NCI-H345 treated with DMSO at 0.1 percent for 48 hours (cell line): ENCODE results near the gene C5orf46.

Source experiments
- DNase-seq: peaks from one replicate; lab custom pipeline; 2025; ENCODE audit not compliant: unreplicated experiment; lab: John Stamatoyannopoulos, UW

The C5orf46 gene

DNA sequence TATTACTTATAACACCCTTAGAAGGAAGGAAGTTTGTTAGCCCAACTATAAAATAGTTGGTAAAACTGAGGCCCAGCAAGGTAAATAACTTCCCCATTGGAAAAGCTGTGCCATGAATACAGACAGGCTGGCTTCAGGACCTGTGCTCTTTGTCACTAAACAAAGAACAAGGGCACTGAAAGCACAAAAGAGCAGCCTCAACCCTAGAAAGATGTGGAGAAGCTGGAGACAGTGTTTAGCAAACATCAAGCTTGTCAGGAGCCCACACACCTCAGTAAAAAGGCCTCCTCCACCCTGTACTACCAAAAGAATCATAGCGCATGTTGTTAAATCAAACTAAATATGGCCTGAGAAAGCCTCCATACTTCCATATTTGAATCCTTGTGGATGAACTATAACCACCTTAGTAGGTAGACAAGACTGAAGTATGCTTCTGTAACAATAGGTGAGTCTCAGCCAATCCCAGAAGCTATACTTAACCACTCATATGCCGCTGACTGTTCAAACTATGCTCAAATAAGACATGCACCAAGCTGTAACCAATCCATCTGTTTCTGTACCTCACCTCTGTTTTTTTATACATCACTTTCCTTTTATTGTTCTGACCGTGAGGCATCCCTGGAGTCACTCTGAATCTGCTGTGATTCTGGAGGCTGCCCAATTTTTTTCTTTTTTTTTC lies 46.2 kb downstream of the C5orf46 start:
- no peak for DNase-seq

DNA sequence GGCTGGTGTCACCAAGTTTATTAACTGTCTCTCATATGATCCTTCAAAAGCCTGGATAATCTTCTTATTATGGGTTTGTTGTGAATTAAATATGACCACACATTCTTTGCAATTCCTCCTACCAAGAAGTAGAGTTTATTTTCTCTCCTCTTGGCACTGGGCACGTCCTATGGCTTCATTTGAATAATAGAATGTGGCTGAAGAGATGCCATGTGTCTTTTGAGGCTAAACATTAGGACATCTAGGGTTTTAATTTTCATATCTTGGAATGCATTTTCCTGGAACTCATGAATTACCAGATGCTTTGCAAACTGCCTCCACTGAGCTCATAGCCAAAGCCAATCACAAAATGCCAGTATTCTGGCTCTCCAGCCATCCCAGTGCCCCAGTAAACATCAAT lies 47.8 kb downstream of the C5orf46 start:
- no peak for DNase-seq

DNA sequence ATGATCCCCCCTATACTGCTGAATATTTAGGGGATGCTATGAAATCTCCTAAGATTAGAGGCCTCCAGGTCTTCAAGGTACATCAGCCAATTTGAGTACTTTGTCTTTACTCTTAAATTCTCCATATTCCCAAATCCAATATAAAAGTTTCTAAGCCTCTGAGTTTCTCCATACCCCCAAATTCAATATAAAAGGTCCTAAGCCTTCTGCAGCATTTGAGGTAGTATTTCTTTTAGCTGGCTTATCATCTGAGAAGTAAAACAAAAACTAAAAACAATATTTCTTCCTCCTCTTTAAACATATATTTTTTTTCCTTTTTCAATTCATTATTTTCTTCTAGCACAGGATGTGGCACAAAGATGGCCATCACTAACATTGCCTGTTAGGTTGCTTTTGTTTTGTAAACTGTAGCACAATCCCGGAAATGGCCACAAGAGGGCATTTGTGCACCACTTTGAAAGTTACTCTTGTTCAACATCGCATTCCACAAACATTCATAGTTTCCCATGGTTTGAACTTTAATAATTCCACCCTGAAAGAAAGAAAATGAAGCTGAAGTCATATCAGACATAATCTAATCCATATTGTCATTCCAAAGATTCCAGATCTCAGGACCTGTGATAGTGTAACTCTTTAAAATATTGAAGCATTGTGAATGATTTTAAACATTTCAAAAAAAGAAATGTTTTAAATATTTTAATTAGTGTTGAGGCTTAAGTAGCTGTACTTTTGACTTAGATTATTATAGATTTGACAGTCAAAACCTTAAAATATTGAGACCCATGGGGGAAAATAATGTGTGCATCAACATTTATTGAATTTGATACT lies 48.8 kb downstream of the C5orf46 start:
- peak; percentile 20 for DNase-seq

DNA sequence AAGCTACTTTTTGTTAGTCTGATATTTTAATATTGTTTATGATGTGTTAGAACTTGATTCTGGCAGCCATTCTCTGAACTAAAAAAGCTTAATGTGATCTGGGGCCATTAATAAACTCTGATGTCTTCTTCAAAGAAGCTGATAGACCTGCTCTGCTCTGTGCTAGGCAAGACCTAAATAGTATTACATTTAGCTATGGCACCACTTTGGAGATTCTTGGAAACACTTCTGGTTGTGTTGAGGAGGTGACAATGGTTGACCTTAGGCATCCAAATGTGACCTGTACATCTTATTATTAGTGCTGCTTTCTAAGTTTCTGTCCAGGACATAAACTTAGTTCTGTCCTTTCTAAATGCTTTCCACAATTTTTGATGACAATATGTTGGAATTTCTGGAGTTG lies 49.5 kb downstream of the C5orf46 start:
- DNase-seq: no peak

DNA sequence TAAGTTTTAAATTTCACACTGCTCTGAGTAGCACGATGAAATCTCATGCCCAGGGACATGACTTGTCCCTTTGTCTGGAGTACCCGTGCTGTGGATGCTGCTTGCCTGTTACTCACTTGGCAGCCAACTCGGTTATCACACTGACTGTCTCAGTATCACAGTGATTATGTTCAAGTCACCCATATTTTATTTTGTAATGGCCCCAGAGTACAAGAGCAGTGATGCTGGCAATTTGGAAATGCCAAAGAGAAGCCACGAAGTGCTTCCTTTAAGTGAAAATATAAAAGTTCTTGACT lies 50.6 kb downstream of the C5orf46 start:
- no peak for DNase-seq

DNA sequence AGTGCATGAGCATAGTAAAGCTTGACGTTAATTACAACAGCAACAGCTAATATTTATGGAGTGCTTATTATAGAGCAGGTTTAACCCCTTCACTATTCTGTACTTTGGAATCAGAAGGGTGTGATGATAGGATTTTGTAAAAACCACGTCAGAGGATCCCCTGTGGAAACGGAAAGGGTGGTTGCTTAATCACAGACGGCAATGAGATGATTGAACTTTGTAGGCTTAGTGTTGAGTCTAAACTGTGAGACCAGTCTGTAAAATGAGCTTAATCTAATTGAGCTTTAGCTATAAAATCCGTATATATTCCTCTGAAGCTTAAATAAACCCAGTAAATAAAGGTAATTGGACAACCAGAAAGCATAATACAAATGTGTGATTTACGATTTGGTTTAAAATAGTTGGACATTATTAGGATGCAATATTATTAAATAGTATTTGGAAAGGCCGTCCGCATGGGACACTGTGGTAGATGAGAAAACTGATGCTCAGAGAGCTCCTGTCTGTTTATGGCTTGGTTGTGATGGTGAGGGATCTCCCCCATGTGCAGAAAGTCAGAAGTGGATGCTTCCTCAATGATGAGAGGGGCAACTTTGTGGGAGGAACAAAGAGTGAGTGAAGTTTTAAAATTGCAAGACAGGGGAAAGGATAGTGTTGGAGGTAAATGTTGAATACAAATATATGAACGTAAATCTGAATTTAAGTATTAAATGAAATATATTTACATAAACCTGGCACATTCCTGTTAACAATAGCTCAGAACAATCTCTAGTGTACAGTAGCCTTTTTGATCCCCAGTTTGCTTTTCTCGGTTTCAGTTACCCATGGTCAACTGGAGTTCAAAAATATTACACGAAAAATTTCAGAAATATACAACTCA lies 51.2 kb downstream of the C5orf46 start:
- DNase-seq: no peak

DNA sequence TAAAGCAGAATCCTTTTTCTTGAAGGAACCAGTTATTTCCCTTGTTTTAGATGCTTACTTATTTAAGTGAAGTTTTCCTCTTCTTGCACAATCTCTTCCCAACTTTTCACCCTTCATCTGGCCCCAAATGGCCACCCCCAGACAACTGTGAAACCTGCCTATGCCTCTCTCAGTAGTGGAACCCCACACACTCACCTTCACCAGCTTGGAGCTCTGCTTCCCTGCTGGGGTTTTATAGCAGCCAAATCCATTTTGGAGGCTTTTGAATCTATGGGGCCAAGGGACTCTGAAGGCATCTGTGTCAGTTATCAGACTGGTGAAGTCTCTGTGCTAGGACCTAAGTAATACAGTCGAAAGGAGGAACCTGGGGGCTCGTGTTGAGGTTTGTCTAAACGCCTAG lies 52.0 kb downstream of the C5orf46 start:
- no peak for DNase-seq

DNA sequence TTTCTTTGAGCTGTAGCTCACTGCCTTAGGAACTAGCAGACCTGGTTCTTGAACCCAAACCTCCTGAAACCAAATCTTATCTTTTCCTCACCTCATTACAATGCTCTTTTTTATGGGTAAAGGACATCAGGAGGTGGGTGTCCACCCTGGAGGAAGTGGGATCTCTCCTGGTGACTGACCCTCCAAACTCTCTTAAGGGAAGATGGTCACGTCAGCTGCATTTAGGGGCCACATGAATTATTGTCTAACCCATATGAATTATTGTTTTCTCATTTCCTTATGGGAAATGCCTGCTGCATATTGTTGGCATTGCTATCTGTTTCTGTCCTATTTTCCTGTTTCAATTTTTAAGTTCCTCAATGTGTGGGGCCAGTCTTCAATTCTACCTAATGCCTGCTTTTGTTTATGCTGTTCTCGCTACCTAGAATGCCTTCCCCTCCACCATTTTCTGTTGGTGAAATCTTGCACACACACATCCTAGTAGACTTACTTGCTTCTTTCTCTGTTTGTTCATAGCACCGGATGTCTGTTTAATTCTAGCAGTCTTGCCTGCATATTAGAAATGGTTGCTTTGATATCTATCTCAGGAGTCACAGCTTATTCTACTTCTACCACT lies 52.9 kb downstream of the C5orf46 start:
- no peak for DNase-seq

DNA sequence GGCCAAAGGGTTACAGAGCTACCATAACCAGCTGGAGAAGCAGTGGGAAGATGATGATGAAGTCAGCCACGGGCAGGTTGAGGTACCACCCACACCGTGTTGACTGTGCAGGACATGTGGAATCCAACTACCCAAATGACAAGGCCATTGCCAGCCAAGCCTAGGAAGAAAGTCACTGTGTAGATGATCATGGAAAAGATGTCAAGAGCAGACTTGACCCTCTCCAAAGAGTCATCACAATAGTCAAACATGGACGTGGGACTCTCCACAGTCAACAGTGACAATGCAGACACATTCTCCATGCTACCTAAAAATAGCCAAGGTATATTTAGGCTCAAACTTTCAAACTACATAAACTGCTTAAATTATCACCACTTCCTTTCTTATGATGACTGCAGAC lies 54.0 kb downstream of the C5orf46 start:
- DNase-seq: no peak

DNA sequence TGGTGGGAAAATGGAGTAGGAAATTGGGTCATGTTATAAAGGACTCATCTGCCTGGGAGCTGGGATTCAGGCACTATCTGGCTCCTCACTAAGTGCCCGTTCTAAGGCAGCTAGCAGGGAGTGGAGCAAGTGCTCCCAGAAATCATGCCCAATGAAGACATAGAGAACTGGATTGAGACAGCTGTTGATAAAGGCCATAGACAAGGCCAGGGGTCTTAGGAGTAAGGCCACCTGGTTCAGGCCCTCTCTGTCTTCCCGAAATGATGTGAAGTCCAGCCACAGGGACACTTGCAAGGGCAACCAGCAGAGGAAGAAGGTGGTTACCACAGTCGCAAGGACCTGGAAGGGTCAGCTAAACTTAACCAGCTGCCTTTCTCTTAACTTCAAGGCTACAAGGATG lies 54.8 kb downstream of the C5orf46 start:
- no peak for DNase-seq

DNA sequence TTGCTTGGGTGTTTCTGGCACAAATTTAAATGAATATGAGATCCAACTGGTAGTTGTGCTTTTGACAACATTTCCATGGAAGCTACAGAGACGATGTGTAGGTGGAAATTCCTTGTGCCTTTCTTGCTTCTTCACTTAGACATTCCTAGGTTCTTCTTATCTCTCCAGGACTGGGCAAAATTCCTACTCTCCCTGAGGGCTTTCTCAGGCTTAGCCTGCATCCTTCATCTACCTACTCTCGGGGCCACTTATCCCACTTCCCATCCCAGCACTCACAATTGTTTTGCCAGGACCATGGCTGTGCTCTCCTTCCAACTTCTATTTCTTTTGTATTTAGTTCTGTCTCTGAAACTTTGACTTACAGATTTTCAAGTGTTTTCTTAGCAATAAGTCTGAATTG lies 57.1 kb downstream of the C5orf46 start:
- no peak for DNase-seq

DNA sequence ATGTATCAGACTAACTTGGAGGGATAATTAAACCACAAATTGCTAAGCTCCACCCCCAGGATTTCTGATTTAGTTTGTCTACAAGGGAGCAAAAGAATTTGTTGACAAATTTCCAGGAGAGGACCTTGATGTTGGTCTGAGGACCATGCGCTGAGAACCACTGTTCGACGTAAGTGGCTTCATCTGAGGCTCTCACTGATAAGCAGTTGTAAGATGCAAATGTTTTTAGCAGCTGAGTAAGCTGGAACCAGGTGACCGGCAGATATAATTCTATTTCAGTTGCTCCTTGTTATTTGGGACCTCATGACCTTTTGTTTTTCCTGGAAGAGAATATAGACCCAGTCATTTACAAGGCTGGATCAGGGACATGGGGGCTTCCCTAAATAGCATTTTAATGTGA lies 60.7 kb downstream of the C5orf46 start:
- DNase-seq: no peak

DNA sequence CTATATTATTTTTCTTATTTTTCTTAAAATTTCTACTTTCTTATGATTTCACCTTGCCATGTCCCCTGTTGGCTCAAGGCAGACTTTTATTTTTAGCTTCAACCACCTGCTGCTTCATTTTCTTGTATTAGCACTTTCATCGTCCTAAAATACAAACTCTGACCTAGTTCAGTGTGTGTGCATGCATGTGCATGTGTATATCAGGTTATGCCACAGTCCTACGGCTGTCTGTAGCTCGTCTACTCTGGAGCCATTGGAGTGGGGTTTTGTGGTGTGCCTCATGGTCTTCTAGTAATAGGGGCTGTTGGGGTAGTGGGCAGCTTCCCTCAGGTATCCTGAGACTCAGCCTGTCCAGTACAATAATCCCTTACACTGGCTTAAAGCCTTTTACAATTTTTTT lies 61.5 kb downstream of the C5orf46 start:
- no peak for DNase-seq

DNA sequence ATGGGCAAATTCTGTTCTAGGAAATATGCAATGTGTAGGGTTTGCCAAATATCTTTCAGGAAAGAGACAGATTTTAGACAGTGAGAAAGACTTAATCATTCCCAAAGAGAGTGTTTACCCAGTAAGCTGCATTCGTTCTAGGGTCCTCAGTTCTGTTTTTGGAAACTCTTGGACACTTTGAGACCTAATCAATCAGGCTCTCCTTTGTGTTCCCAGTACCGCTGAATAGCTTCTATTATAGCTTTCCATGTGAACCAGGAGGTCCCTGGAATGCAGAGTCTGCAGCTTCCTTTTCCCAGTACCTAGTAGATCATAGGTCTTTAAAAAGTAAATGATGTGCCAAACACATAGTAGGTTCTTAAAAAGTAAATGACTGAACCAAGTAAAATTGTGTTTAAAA lies 63.5 kb downstream of the C5orf46 start:
- DNase-seq: no peak
